Stimulated activated CD8-positive, alpha-beta memory T cell treated with anti-CD3 and anti-CD28 coated beads, Interleukin-12 subunit alpha, Interleukin-12 subunit beta, amount 100 ng/mL, for 24 hours (primary cell): Measurements from ENCODE around the gene REEP5.
"Not testable (repeated sequence)": the region's sequence is repeated elsewhere in the genome, so short reads cannot be mapped to it uniquely, and the experiment has no call there.

ENCODE experiments used
- DNase-seq: peaks from one replicate; pipeline ENCODE4 v3.0.0-alpha.2; 2020; ENCODE audit errors: extremely low read depth

The REEP5 gene

DNA sequence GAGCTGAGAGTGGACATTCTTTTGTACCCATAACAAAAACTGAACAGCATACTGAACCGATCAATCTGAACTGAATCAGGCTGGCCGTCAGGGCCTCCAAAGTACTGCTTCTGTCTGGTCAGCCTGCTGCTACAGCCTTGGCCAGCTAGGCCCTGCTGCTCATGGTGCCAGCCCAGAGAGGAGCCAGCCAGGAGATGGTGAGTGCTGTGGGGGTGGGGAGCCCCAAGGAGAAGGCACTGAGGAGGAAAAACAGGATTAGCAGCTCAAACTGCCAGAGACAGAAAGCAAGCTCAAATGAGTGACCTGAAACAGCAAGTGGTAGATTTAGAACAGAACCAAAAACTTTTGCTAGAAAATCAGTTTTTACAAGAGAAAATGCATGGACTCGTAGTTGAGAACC is 37.0 kb downstream of the REEP5 start:
- no peak for DNase-seq

DNA sequence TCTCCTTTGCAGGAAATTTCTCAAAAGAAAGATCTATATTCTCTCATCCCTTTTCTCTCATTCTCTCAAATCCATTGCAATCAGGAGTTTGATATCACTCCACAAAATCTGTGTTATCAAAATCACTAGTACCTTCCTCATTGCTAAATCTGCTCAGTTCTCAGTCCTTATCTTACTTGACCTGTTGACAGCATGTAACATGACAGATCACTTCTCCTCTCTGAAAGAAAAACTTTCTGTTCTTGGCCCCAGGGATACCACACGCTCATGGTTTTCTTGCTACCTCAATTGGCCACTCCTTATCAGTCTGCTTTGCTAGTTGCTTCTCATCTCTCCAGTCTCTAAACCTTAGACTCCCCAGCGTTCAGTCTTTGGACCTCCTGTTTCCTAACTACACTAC is 38.8 kb downstream of the REEP5 start:
- no peak for DNase-seq

DNA sequence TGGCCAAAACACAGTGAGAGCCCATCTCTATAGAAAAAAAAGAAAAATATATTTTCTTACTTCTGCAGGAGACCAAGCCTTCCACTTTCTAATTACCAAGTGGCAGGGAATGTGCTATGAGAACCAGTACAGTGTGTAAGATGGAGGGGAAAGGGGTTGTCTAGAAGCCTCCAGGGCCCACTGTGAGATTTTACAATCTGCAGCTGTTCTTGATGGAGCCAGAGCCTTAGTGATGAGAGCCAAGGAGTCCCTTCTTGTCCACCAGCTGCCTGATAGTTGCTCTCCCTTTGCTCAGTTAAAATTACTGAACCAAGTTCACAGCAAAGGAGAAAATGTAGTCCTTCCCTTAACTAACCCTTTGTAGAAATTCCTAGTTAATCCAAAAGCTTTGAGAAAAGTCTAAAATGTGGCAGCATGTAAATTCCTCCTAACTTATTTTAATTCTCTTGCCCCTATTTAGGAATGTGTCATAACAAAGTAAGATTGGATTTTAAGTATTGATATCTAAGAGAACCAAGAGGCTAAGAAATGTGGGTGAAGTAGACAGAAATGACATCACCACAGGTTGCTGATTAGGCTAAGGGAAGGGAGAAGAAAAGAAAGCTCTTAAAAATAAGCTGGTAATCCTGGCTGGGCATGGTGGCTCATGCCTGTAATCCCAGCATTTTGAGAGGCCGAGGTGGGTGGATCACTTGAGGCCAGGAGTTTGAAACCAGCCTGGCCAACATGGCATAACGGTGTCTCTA is 41.6 kb downstream of the REEP5 start:
- DNase-seq = no peak

DNA sequence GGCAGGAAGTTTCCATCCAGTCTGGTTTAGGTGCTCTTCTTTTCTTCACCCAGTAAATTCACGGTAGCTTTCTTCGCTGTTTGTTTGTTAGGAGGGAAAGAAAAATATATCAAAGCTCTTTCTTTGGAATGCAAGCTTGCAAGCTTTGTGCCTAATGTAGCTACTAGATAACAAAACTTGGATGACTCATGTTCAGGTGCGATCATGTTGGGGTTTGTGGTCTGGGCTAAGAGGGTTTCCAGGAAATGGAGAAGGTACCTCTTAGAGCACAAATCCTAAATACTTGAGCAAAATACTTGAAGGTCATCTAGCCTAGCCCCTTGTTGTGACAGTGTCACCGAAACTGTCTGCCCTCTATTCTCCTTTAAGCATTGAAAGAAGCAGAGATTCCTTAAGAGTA is 43.3 kb downstream of the REEP5 start:
- DNase-seq = no peak

DNA sequence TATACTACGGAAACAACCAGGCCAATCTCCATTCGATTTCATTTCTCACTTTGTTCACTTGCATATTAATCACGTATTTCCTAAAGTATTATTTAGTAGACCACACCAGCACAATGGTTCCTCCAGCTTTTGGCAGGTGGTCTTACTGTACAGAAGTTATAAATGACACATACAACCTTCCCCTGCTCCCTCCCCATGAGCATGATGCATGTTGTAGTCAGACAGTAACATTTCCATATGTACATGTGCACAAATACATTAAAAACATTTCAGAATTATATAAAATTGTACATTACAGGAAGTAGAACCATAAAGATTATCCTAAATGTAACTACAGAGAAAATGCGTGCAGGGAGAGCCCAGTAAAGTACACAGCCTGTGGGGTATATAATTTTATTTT is 43.9 kb downstream of the REEP5 start:
- no peak for DNase-seq

DNA sequence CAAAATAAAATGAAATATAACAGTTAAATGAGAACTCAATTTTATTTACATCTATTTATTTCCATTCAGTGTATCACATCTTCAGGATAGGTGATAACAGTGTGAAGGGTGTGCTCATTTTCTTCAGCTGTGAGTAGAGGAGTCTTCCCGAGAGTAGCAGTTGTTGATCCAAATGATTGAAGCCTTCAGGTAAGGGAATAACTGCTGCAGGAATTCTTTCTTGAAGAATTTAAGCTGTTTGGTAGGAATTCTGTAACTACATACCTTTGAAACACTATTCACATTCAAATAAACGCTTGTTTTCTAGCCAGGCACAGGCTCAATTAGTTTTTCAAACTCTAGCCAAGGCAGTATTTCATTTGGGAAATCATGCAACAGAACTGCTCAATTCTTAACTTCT is 45.7 kb downstream of the REEP5 start:
- DNase-seq = no peak

DNA sequence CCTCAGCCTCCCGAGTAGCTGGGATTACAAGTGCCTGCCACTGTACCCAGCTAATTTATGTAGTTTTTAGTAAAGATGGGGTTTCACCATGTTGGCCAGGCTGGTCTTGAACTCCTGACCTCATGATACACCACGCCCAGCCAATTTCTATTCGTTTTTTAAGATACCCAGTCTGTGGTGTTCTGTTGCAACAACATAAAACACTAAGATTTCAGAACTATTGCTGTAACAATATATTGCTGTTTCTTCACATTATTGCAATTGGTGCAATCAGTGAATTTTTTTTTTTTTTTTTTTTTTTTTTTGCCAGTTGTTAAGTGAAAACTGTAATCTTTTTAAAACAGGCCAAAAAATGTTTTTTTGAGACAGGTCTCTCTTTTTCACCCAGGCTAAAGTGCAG is 51.1 kb downstream of the REEP5 start:
- no peak for DNase-seq

DNA sequence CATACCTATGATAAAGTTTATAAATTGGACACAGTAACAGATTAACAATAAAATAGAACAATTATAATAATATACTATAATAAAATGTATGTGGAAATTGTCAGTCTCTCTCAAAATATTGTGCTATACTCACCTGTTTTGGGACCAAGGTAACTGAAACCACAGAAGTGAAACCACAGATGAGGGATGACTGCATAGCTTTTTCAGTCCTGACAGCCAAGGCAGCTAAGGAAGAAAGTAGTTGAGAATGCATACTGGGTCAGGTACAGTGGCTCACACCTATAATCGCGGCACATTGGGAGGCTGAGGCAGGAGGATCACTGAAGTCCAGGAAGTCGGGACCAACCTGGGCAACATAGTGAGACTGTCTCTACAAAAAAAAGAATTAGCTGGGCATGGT is 52.1 kb downstream of the REEP5 start:
- no peak for DNase-seq

DNA sequence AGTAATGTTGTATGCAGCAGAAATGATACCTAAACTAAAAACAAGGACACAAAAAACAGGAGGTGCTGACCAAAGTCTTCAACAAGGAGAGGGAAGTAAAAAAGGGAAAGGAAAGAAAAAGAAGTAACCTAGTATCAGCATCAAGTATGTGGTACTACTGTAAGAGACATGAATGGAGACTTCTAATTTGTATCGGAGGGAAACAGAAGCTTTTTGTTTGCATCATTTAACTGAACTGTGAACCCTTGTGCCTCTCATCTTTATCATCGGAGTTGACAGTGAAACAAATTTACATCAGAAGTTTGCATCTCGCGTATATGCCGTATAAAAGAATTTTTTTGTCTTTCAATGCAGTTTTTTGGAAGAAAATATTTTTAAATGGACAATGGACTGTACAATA is 54.6 kb downstream of the REEP5 start:
- DNase-seq = no peak

DNA sequence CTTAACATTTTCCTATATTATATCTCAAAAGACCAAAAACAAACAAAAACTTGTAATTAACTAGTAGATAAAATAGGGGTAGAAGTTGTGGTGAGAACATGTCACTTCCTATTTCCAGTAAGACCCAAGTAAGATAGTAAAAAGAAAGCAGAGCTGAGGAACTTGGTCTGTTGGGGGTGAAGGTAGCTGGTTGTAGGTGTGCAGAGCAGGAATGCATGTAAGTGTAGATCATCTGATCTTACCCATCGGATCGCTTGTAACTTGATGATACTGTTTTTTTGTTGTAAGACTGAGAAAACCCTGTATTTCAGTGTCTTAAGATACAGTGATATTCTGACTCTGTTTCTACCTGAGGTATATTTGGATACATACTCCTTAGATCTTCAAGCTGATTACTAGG is 55.3 kb downstream of the REEP5 start:
- no peak for DNase-seq

DNA sequence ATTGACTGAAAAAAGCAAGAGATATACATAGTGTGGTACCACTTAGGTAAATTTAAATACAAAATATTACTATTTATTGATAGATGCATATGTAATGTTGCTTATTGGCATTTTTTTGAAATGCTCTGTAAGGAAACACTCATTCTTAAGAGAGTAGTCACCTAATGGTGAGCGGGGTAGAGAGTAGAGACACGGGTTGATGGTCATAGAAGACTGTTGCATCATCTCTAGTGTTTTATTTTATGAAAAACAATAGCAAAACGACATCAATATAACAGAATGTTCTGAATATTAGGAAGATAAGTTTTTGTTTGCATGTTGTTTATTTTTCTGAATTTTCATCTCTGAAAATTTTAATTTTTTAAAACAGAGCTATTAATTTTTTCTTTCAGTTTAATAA is 56.9 kb downstream of the REEP5 start:
- no peak for DNase-seq

DNA sequence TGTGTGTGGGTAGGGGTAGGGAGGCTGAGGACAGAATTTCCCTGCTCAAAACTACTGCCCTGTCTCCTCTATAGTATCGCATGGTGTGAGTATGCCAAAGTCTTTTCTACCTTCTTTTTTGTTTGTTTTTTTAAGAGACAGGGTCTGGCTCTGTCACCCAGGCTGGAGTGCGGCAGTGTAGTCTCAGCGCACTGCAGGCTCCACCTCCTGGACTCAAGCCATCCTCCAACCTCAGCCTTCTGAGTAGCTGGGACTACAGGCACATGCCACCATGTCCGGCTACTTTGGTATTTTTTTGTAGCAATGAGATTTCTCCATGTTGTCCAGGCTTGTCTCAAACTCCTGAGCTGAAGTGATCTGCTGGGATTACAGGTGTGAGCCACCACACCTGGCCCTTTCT is 58.5 kb downstream of the REEP5 start:
- DNase-seq = no peak

DNA sequence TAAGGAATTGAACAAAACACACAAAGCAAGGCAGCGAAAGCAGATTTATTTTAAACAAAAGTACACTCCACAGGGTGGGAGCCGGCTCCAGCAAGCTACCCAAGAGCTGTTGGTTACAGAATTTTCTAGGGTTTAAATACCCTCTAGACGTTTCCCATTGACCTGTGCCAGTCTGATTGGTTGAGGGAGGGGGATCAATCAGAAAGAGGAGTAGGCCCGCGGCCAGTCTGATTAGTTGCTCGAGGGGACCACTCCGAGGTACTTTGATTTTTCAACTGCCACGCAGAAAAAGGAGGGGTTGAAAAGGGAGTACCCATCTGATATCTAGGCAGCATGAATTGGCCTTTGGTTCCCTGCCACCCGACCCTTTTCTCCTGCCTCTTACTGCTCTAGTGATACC is 59.9 kb downstream of the REEP5 start:
- DNase-seq = no peak

DNA sequence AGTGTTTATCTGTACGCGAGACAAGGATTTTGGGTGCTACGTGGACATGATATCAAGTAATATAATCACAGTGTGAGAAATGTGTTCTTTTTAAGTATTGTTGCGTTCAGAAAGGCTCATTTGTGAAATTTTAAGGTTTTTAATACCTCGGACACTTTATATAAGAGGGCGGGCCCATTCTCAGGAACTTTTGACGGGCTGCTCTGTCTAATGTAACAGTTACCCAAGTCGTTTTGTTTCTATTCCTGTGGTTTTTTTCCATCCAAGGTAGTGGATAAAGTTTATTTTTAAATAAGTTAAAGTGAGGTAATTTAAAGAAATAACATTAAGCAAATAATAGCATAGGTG is 60.4 kb downstream of the REEP5 start:
- no peak for DNase-seq

DNA sequence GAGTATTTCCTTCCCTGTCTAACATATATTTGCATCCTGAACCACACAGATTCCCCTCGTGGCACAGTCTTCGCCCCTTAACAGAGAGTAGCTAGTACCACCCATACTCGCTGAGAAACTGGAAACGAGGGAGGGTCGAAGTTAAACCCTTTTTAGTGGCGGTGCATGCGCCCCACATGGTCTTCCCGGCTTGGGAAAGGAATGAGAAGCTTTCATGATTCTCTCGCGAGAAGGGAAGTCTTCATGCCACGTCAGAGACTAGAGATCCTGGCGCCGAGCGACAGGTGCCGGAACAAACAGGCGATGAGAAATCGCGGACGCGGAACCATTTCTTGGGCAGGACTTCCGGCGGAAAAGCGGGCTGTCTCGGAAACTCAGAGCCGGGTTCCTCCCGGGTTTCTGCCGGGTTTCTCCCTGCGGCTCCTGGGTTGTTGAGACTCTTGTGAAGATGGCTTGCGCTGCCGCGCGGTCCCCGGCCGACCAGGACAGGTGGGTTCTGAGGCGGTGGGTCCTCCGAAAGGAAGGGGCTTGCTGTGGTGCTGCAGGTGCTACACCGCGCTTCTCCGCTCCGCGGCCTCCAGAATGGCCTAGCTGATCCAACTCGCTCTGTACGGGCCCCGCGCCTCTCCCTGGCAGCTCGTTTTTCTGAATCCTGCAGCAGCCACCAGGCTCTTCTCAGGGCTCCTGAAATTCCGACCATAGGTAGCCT is 60.9 kb downstream of the REEP5 start, which contains the start of gene SRP19:
TSS of gene SRP19 (plus strand) at position 359 of the 709 bp plus-strand sequence. CDS start at position 449, 90 bp downstream.
- peak; percentile 68 for DNase-seq

DNA sequence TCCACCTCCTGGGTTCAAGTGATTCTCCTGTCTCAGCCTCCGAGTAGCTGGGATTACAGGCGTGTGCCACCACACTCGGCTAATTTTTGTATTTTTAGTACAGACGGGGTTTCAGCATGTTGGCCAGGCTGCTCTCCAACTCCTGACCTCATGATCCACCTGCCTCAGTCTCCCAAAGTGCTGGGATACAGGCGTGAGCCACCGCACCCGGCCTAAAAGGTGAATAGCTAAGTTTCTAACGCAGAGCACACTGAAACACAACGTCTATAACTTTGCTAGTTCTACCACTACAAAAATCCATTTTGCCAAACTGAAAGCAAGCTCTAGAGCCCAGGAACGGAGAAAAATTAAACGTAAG is 61.5 kb downstream of the REEP5 start:
- not testable (repeated sequence) for DNase-seq

DNA sequence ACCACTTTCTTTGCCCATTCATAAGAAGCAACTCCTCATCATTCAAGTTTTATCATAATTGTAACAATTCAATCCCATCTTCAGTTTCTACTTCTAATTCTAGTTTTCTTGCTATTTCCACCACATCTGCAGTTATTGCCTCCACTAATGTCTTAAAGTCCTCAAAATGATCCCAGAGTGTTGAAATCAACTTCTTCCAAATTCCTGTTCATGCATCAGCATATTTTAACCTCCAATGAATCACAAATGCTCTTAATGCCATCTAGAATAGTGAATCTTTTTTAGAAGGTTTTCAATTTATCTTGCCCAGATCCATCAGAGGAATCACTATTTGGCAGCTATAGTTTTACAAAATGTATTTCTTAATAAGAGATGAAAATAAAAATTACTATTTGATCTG is 64.2 kb downstream of the REEP5 start:
- DNase-seq = no peak

DNA sequence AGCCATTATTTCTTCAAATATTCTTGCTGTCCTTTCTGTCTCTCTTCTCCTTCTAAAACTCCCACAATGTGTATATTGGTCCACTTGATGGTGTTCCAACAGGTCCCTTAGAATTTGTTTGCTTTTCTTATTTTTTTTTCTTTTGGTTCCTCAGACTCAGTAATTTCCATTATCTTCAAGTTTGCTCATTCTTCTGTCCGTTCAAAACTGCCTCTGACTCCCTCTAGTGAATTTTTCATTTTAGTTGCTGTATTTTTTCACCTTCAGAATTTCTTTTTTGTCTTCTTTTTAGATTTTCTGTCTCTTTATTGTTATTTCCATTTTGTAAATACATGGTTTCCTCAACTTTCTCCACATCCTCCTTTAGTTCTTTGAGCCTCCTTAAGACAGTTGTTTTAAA is 67.4 kb downstream of the REEP5 start:
- DNase-seq = no peak

DNA sequence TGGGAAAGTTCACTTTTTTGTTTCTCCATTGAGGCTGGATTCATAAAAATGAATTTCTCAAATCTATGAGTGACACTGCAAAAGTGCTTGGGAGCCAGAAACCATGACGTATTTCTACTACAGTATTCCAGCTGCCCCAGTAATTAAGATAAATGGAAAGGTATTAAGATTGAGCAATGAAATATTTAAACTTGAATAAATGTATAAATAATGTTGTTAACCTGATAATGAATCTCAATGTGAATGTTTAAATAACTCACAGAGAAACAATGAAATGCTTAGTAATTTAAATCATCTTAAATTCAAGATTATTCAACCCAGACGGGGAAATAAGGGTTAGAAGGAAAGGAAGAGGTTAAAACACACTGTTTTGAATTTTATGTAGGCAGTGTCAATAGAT is 72.1 kb downstream of the REEP5 start:
- DNase-seq = no peak

DNA sequence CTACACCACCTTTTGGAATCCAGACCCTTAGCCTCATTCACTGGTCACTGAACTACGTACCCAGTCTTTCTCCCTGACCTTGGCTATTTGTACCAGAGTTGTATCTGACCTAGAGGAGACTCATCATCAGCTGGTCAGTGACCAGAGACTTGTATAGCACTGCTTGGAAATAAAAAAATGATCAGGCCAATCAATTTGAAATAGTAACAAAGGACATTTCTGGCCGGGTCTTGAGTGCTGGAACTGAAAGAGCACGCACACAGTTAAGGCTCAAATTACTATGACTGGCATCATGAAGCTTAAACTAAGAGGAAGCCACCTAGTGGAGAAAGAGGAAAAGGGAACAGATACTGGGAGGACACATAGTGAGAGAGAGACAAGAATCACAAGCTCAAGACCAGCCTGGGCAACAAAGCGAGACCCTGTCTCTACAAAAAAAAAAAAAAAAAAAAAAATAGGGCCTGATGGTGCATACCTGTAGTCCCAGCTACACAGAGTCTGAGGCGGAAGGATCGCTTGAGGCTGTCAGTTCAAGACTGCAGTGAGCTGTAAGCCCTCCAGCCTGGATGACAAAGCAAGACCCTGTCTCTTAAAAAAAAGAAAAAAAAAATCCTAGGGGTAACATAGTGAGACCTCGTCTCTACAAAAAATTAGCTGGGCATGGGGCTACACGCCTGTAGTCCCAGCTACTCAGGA is 73.8 kb downstream of the REEP5 start:
- no peak for DNase-seq

DNA sequence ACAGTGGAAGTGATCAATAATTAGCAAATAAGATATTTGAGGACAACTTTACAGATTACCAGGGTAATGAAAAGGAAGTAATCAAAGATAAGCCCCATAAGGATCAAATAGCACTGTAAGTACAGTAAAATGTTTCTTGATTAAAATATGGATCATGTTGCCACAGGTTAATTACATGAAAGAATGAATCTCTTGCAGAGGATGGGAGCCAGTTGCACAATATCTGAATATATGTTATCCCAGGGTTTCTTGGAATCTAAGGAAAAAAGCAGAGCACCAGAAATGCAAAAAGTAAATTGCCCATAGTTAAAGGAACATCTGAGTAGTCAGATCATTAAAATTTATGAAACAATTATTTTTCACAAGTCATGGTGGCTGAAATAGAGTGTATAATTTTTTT is 74.7 kb downstream of the REEP5 start:
- no peak for DNase-seq

DNA sequence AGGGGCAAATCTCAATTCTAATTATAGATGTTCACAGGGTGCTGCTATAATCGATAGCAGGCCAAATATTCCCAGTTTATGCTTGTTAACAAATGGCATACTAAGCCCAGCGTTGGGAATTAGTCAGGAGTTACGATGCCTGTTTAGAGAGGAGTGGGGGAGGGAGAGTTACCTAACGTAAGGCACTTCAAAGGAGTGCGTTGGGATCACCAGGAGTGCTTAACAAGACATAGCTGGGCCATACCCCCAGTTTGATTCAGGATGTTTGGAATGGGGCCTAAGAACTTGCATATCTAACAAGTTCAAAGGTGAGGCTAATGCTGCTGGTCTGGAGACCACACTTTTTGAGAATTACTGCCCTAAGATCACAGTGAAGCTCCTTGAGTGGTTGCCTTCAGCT is 75.5 kb downstream of the REEP5 start:
- DNase-seq = no peak

DNA sequence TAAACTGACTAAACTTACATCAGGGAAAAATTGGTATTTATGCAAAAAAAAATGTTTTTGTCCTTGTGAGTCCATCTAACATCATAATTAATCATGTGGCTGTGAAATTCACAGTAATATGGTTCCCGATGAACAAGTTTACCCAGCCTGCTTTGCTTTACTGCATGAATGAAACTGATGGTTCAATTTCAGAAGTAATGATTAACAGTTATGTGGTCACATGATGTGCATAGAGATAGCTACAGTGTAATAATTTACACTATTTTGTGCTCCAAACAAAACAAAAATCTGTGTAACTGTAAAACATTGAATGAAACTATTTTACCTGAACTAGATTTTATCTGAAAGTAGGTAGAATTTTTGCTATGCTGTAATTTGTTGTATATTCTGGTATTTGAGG is 77.5 kb downstream of the REEP5 start:
- no peak for DNase-seq
